ENCODE measurements around the gene TICAM2. TPM values are rescaled to one million over a fixed set of nuclear protein-coding genes. Genes with fewer than 3 reads are reported as not detected.

TICAM2 gene
- total and polyA plus RNA-seq, 2 experiments from 2014 or later, result 2.1 to 2.5 TPM

DNA sequence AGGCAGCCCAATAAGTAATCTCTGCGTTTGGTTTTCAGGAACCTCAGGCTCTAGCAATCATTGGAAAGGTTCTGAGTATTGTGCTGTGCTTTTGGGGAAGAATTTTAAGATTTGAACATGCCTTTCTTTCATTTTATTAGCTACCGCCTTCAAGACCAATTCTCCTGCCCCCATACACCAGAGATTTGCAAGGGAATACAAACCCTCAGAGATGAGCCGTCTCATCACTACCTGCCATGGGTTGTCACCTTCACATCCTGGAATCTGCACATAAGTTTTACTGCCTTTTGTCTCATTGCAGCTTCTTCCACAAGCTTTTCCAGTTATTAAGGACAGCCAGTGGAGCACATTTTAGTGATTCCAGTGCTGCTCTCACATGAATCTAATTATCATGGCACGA, 35.2 kb upstream of the TICAM2 start:
- WGBS (ENCODE audit: low lambda C conversion rate, missing lambda C conversion rate), result 83% methylated on average over 4 of the region's 4 CpGs
- no peak overlapping the region for H2AFZ ChIP-seq
- no peaks in the 10 kb centered on the region for H3K9me2 ChIP-seq (replicated peaks; ENCODE audit: insufficient read depth)
- H3K79me2 ChIP-seq, result no peaks in the 10 kb centered on the region
- H3K4me2 ChIP-seq, result no peak overlapping the region
- H3K4me1 ChIP-seq (ENCODE audit: insufficient read depth), result no peaks in the 10 kb centered on the region
- DNase-seq (ENCODE audit: low spot score), result no peak
- H3K36me3 ChIP-seq (replicated peaks; ENCODE audit: insufficient read depth, low read depth), result no peaks in the 10 kb centered on the region
- H3K27me3 ChIP-seq, result no peaks in the 10 kb centered on the region
- H3K27ac ChIP-seq, result no peak overlapping the region
- TF ChIP-seq EZH2phosphoT487 (IDR thresholded peaks at IDR 0.05; ENCODE audit: low read depth, severe bottlenecking, unreplicated experiment) (no peak), EZH2 (IDR thresholded peaks at IDR 0.05; ENCODE audit: borderline replicate concordance) (no peak), CTCF (IDR thresholded peaks at IDR 0.05; ENCODE audit: poor library complexity) (no peak)
- no peaks in the 10 kb centered on the region for H3K9me3 ChIP-seq (ENCODE audit: low read depth)
- H3K4me3 ChIP-seq, result no peak overlapping the region
- H4K20me1 ChIP-seq (ENCODE audit: insufficient read depth, poor library complexity, severe bottlenecking), result no peaks in the 10 kb centered on the region

GRCh38 chr5:115636008-115636407, 33.7 kb upstream of the TICAM2 start:
- TF ChIP-seq EZH2 (IDR thresholded peaks at IDR 0.05; ENCODE audit: borderline replicate concordance), result no peak
- TF ChIP-seq CTCF (IDR thresholded peaks at IDR 0.05; ENCODE audit: poor library complexity), result no peak
- no peak for TF ChIP-seq EZH2phosphoT487 (IDR thresholded peaks at IDR 0.05; ENCODE audit: low read depth, severe bottlenecking, unreplicated experiment)
- Histone ChIP-seq H3K4me1 (ENCODE audit: insufficient read depth) (no peaks in the 10 kb centered on the region), H3K9me3 (ENCODE audit: low read depth) (no peaks in the 10 kb centered on the region), H3K27me3 (no peaks in the 10 kb centered on the region), H3K9me2 (replicated peaks; ENCODE audit: insufficient read depth) (no peaks in the 10 kb centered on the region), H2AFZ (no peak overlapping the region), H3K4me3 (no peak overlapping the region), H3K4me2 (no peak overlapping the region), H4K20me1 (ENCODE audit: insufficient read depth, poor library complexity, severe bottlenecking) (no peaks in the 10 kb centered on the region), H3K36me3 (replicated peaks; ENCODE audit: insufficient read depth, low read depth) (no peaks in the 10 kb centered on the region), H3K27ac (no peak overlapping the region), H3K79me2 (no peaks in the 10 kb centered on the region)
- 76% methylated on average over 1 of the region's 1 CpG for WGBS (ENCODE audit: low lambda C conversion rate, missing lambda C conversion rate)
- no peak for DNase-seq (ENCODE audit: low spot score)

DNA sequence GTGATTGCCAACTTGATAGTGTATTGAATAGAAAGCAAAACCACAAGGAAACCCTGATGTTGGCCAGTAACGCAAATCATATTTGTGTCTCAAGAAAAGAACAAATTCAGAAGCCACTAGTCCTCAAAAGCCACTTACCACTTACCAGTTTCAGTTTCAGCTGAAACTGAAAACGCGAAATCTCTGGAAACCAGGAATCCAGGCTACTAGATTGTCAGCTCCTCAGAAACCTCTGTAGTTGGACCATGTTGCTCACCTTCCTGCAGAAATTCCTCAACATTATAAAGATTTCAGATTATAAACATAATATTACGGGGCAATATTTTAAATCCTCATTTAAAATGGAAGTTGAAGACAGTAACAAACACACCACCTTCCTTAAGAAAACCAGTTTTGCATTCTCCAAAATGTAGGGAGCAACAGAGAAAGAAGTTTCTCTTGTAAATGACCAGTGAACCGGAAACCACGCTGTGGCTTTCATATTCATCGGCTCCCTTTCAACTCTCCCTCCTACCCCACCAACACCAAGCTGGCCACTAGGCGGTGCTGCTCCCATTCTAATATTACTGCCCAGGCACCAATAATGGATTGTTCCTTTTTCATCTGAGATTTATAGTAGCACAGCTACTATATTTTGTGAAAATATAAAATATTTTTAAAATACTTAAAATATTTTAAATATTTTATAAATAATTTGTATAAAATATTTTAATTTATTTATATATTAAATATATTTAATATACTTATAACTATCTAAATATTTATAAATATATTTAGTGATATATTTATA, 32.3 kb upstream of the TICAM2 start:
- 20% methylated on average over 8 of the region's 8 CpGs for whole genome bisulfite sequencing (ENCODE audit: low lambda C conversion rate, missing lambda C conversion rate)
- no peaks in the 10 kb centered on the region for H3K27me3 ChIP-seq
- H3K4me2 ChIP-seq, result peak overlapping the region; percentile 72
- H4K20me1 ChIP-seq (ENCODE audit: insufficient read depth, poor library complexity, severe bottlenecking), result no peaks in the 10 kb centered on the region
- TF ChIP-seq EZH2 (IDR thresholded peaks at IDR 0.05; ENCODE audit: borderline replicate concordance) (no peak), CTCF (IDR thresholded peaks at IDR 0.05; ENCODE audit: poor library complexity) (peak; percentile 99)
- no peaks in the 10 kb centered on the region for H3K9me3 ChIP-seq (ENCODE audit: low read depth)
- peak overlapping the region; percentile 42 for H3K27ac ChIP-seq
- H3K4me1 ChIP-seq (ENCODE audit: insufficient read depth), result no peaks in the 10 kb centered on the region
- H2AFZ ChIP-seq, result peak overlapping the region; percentile 84
- H3K36me3 ChIP-seq (replicated peaks; ENCODE audit: insufficient read depth, low read depth), result no peaks in the 10 kb centered on the region
- no peaks in the 10 kb centered on the region for H3K79me2 ChIP-seq
- DNase-seq (ENCODE audit: low spot score), result peak; percentile 92
- no peak overlapping the region for H3K4me3 ChIP-seq
- H3K9me2 ChIP-seq (replicated peaks; ENCODE audit: insufficient read depth), result no peaks in the 10 kb centered on the region

Data from hepatocyte (in vitro differentiated cells).